ENCODE data around the gene HOOK2.

HOOK2 gene

GRCh38 chr19:12792051-12792852, 16.9 kb upstream of the HOOK2 start (continued):
- TF ChIP-seq ATF2 (tag by site-specific recombination; IDR thresholded peaks at IDR 0.05; ENCODE audit: low read depth) (no peak), REPIN1 (tag by site-specific recombination; IDR thresholded peaks at IDR 0.05; ENCODE audit: low read depth) (no peak), ZNF610 (tag by site-specific recombination; IDR thresholded peaks at IDR 0.05; ENCODE audit: borderline replicate concordance) (no peak), ZNF660 (tag by site-specific recombination; IDR thresholded peaks at IDR 0.05) (no peak), ZNF114 (tag by site-specific recombination; IDR thresholded peaks at IDR 0.05) (no peak), ZNF398 (tag by site-specific recombination; IDR thresholded peaks at IDR 0.05) (peak; percentile 33; the same call in 1 of the 2 replicates), ZBTB48 (tag by site-specific recombination; IDR thresholded peaks at IDR 0.05) (0 out of 2 replicates have a peak, but pooled peaks have one; percentile 21), MYNN (tag by site-specific recombination; IDR thresholded peaks at IDR 0.05; ENCODE audit: borderline replicate concordance) (no peak), ZNF202 (tag by site-specific recombination; IDR thresholded peaks at IDR 0.05; ENCODE audit: borderline replicate concordance) (no peak), ZFP69B (tag by site-specific recombination; IDR thresholded peaks at IDR 0.05) (no peak), ZNF138 (tag by site-specific recombination; IDR thresholded peaks at IDR 0.05; ENCODE audit: borderline replicate concordance) (no peak), ZNF600 (tag by site-specific recombination; IDR thresholded peaks at IDR 0.05) (peak; percentile 68), PRDM1 (tag by site-specific recombination; IDR thresholded peaks at IDR 0.05) (no peak), ZNF394 (tag by site-specific recombination; IDR thresholded peaks at IDR 0.05; ENCODE audit: borderline replicate concordance) (peak; percentile 89), ZNF658 (tag by site-specific recombination; IDR thresholded peaks at IDR 0.05) (no peak), ZSCAN30 (tag by site-specific recombination; IDR thresholded peaks at IDR 0.05) (no peak), ZNF473 (tag by site-specific recombination; IDR thresholded peaks at IDR 0.05) (no peak), ZNF366 (tag by site-specific recombination; conservative IDR thresholded peaks at IDR 0.05) (no peak), ZNF426 (tag by site-specific recombination; IDR thresholded peaks at IDR 0.05) (no peak), ZNF704 (tag by site-specific recombination; IDR thresholded peaks at IDR 0.05) (no peak), ZSCAN4 (tag by site-specific recombination; IDR thresholded peaks at IDR 0.05) (no peak), ZNF664 (tag by site-specific recombination; IDR thresholded peaks at IDR 0.05) (no peak), ZNF624 (tag by site-specific recombination; IDR thresholded peaks at IDR 0.05) (no peak), ZNF302 (tag by site-specific recombination; IDR thresholded peaks at IDR 0.05; ENCODE audit: low read depth) (no peak), ZSCAN16 (tag by site-specific recombination; IDR thresholded peaks at IDR 0.05) (no peak), ZNF132 (tag by site-specific recombination; IDR thresholded peaks at IDR 0.05; ENCODE audit: borderline replicate concordance) (no peak), ZNF785 (tag by site-specific recombination; IDR thresholded peaks at IDR 0.05) (no peak), ZBTB44 (tag by site-specific recombination; IDR thresholded peaks at IDR 0.05) (no peak), ZNF10 (tag by site-specific recombination; IDR thresholded peaks at IDR 0.05) (peak; percentile 90), ZNF830 (tag by site-specific recombination; IDR thresholded peaks at IDR 0.05; ENCODE audit: low read depth) (no peak), ZNF701 (tag by site-specific recombination; IDR thresholded peaks at IDR 0.05) (no peak), ZNF843 (tag by site-specific recombination; IDR thresholded peaks at IDR 0.05) (0 out of 2 replicates have a peak, but pooled peaks have one; percentile 13), GFI1B (tag by site-specific recombination; IDR thresholded peaks at IDR 0.05) (no peak)

Measured in HEK293 (cell line).